ENCODE data around the gene CAPZA1.
"Not testable (repeated sequence)": the region's sequence is repeated elsewhere in the genome, so short reads cannot be mapped to it uniquely, and the experiment has no call there.

CAPZA1 gene

DNA sequence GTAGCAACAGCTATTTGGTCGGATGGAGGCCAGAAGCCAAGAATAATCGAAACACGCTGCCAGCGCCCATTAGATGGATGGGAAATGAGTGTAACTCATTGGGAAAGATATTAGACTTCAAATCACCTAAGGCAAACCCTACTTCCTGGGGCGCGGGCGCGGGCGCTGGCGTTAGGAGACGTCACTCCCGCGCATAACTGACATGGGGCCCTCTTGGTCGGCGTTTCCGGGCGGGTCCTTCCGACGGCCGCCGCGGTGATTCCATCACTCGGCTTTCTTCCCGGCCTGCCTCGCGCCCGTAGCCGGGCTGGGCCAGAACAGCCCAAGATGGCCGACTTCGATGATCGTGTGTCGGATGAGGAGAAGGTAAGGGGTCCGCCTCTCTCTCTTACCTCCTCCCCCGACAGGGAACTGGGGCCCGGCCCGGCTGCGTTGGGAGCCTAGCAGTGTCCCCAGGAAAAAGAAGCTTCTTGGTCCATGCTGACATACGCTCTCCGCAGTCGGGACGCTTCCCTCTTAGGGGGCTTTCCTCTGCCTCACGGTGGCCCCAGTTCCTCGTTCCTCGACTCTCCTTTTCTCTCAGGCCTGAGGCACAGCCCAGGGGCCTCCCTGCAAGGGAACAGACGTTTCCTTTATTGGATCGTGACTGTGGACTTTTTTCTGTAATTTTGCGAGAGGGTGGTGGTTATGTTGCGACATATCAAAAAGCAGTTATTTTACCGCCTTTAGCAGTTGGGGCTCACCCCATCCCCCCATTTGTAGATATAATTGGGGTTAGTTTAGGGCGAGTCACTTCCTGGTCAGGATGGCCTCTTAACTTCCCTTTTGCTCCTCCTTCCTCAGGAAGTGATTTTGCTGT, at the start of gene CAPZA1:
CAPZA1 (plus strand) TSS at position 315 of the 859 bp plus-strand sequence; CDS start at position 328, 13 bp downstream.
- DNase-seq (ENCODE audit: low read depth): peak; percentile 77

DNA sequence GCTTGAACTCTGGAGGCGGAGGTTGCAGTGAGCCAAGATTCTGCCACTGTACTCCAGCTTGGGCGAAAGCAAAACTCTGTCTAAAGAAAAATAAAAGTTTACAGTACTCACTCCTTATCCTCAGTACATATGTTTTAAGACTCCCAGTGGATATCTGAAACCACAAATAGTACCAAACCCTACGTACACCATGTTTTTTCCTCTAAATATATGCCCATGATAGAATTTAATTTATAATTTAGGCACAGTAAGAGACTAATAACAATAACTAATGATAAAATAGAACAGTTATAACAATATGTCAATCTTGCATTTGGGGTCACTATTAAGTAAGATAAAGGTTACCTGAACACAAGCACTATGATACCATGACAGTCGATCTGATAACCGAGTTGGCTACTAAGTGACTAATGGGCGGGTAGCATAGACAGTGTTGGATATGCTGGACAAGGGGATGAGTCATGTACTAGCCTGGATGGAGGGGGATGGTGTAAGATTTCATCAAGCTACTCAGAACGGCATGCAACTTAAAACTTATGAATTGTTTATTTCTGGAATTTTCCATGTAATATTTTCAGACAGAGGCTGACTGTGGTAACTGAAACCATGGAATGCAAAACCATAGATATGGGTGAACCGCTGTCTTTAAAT, 44.4 kb upstream of the CAPZA1 start:
- DNase-seq (ENCODE audit: low read depth): no peak

DNA sequence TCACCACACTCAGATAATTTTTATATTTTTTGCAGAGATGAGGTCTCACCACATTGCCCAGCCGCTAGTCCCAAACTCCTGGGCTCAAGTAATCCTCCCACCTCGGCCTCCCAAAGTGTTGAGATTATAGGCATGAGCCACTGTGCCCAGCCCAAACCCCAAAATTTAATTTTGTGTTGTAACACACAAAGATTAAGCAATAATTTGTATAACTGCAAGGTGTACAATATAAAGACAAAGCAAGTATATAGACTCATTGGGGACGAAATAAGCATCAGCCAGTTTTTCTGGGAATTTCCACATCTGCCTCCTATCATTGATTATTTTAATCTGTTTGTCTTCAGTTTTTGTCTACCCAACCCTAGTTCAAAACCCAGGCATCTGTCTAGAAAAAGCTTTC, 43.4 kb upstream of the CAPZA1 start:
- DNase-seq (ENCODE audit: low read depth): no peak

DNA sequence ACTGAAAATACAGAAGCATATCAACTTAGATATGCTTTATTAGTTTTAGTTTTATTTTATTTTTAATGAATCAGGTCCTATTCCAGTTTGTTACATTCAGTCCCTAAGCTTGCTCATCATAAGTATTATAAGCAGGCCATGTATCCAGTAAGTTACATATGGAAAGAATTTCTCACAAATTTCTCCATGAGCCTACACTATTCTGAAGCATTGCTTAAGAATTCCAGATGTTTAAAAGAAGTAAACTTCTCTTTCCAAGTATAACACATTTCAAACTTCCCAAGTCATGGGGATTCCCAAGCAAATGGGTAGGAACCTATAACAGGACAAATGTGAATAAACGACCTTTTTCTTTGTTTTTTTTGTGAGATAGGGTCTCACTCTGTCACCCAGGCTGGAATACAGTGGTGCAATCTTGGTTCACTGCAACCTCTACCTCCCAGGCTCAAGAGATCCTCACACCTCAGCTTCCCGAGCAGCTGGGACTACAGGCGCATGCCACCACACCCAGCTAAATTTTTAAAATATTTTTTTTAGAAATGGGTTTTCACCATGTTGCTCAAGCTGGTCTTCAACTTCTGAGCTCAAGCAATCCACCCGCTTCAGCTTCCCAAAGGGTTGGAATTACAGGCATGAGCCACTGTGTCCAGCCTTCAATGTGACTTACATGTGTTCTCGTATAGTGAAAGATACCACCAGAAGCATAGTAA, 39.7 kb upstream of the CAPZA1 start:
- no peak for DNase-seq (ENCODE audit: low read depth)

DNA sequence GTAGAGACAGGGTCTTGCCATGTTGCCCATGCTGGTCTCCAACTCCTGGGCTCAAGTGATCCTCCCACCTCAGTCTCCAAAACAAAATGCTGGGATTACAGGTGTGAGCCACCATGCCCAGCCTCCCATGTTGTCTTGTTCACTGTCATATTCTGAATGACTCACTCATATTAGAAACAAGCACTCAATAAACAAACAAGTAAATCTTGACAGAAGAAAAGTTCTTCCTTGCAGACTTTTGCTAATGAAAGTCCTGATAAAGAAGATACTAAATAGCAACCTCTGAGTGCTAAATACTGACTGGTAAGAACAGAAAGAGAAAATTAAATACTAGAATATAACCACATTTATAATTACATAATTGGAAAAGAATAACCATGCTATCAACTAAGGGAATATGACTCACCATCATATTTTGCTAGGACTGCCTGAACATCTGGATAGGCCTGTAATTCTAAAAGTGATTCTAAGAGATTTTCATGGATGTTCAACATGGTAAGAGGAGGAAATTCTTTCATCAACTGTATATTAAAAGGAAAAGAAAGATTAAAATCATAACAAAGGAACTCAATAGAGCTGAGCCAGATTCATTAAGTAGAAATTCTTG, 37.9 kb upstream of the CAPZA1 start:
- DNase-seq (ENCODE audit: low read depth): no peak

DNA sequence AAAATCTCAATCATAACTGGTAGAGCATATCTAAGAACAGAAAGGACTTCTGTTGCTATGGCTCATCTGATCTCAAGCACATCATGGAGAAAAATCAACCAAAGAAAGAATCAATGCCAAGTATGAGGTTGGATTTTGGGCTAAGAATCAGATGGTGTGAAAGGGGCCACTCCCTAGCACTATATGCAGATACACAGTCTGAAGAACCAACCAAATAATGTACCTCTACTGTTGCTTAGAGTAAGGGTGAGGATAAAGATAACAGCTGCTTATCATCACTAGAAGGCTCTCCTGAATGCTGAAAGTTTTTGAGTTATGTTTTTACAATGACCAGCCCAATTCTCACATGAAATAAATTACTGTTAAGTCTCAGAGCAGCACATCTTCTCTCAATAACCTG, 36.3 kb upstream of the CAPZA1 start:
- DNase-seq (ENCODE audit: low read depth): no peak

DNA sequence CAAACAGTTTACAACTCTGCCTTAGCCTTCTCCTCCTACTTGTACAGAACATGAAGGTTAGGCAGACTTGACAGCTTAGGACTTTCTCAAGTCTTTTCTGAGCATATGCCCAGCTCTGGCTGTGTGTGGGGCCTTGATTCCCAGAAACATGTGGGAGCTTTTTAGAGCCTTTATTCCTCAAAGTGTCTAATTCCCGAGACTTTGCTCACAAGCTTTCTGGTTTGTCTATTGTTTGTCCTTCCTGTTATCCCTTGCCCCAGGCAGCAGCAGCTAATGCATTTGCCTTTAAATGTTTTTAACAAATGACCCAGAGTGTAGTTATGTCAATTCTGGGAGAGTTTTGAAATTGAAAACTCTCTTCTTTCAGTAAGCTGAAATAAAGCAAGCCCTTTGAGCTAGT, 29.9 kb upstream of the CAPZA1 start:
- no peak for DNase-seq (ENCODE audit: low read depth)

DNA sequence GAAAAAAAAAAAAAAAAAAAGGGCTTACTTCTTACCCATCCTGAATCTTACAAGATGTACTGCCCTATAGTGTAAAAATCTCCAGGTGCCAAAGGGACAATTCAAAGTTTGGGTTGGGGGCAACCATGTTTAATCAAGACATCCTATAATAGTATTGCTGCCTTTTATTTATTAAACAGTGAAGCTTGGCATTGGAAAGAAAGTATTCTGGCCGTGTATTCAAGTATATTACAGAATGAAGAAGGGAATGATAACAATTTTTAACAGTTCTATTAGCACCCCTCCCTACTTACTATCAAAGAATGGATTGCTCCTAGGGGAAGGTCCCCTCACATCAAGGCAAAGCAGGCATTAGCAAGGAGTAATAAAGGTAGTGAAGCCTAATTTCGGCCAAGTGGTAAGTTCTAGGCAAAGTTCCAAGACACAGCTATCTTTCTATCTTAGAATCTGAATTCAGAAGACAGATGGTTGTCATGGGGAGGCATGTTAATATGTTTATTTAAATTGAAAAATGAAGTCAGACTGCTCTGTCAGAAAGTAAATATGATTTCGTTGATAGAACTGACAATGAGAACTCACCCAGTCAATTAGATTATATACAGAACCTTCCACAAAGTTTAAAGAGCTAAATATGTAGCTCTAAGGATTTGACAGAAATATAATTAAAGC, 25.3 kb upstream of the CAPZA1 start:
- no peak for DNase-seq (ENCODE audit: low read depth)

DNA sequence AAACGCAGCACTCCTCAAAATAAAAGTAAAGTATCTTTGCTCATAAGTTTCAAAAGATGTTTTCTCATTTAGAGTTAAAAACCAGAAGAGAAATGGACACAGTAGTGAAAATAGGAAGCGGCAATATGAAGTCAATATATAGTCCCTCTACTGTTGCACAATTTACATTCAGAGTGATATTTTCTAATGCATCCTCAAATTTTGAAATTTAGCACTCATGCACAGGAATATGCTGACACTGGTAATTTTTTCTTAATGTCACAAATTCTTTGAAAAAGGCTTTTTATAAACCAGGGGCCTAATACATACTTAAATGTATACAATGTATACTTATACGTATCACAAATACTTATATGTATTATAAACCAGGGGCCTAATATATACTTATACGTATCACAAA, 20.2 kb upstream of the CAPZA1 start:
- no peak for DNase-seq (ENCODE audit: low read depth)

DNA sequence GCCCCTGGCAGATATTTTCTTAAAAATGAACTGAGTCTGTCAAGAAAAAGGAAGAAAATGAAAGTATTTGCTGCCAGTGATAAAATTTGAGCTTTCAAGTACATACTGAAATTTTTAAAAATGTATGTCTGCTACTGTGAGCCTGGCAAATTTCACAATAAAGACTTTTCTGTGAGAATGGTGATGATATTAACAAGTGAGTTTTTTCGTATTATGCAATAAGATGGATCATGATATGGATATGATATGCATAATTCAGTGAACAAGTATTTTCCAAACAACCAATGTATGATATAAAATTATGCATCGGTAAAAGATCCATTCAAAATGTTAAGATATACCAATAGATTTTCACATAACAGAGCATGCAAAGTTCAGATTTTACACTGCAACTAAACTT, 16.6 kb upstream of the CAPZA1 start:
- no peak for DNase-seq (ENCODE audit: low read depth)

DNA sequence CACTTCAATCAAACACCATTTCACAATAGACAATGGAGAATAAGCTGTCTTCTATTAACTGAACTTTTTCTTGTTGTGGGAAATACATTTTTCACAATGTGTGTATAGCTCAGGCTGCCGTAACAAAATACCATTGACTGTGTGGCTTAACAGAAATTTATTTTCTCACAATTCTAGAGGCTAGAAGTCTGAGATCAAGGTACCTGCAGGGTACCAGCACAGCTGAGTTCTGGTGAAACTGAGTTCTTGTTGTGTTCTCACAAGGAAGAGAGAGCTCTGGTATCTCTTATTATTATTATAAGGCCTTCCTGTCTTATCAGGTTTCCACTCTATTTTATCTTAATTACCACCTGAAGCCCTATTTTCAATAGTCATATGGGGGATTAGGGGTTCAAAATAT, 16.1 kb upstream of the CAPZA1 start:
- no peak for DNase-seq (ENCODE audit: low read depth)

DNA sequence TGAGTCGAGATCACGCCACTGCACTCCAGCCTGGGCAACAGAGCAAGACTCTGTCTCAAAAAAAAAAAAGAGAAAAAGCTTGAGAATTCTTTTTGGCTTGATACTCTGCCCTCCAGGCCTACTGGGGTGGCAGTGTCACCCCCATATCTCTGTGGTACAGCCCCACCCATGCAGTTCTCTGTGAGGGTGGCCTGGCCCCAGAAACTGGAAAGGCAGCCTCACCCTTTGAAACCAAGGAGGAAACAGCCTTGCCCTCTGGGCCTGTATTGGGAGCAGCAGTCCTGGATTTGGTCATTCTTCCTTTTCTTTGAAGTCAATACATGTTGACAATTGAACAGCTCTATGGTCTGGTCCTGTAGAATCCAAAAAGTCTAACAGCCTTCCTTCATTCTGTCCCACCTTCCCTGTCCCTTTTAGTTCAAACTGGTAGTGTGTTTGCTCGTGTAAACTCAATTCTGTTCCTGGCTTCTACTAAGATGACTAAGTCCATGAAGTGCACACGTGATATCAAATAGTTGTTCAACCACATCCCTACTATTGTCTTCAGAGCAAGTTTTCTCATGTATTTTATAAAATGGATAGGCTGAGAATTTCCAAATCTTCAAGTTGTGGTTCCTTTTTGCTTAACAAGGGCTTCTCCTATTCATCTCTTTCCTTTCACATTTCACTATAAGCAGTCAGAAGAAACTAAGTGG, 13.9 kb upstream of the CAPZA1 start:
- no peak for DNase-seq (ENCODE audit: low read depth)

DNA sequence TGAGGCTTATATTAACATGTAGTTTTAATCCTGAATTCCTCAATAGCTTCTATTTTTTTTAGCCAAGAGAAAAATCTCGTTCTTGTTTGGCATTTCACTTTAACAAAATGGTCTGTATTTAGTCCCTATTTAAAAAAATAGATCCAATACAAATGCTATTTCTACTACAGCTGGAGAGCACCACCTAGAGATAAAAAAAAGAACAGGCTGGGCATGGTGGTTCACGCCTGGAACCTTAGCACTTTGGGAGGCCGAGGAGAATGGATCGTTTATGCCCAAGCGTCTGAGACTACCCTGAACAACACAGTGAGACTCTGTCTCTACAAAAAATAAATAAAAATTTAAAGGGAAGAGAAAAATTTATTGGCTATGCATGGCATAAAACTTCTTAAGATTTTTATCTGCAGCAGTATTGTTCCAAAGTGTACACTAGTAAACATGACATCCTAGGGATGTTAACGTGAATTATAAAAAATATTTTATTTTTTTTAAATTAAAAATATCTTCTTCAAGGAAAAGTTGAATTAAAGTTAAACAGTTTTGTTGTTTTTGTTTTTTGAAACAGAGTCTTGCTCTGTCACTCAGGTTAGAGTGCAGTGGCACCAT, 5.1 kb upstream of the CAPZA1 start:
- no peak for DNase-seq (ENCODE audit: low read depth)

DNA sequence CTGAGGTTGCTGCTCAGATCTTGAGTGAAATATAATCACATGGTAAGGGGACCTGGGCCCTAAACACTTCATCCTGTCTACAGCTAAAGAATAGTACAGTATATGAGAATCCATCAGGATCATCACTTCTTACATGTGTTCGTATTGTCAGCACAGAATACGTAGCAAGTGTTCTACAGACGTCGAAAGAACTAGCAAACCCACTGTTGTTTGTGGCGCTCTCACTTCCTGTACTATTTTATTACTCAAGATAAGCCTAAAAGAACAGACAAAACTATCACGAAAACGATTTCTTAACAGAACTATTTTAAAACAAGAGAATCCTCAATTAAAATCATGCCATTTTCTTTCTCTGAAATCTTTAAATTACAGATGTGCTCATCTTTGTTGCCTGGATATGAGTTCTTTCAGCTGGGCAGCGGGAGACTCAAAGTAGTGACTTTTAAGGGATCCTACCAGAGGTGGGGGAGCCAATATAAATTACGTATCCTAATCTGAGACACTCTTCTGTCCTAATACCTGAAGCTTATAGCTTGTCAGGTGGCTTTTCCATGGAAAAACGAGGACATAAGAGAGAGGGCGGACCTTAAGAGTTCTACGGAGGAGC, 1.4 kb upstream of the CAPZA1 start:
- DNase-seq (ENCODE audit: low read depth): no peak

DNA sequence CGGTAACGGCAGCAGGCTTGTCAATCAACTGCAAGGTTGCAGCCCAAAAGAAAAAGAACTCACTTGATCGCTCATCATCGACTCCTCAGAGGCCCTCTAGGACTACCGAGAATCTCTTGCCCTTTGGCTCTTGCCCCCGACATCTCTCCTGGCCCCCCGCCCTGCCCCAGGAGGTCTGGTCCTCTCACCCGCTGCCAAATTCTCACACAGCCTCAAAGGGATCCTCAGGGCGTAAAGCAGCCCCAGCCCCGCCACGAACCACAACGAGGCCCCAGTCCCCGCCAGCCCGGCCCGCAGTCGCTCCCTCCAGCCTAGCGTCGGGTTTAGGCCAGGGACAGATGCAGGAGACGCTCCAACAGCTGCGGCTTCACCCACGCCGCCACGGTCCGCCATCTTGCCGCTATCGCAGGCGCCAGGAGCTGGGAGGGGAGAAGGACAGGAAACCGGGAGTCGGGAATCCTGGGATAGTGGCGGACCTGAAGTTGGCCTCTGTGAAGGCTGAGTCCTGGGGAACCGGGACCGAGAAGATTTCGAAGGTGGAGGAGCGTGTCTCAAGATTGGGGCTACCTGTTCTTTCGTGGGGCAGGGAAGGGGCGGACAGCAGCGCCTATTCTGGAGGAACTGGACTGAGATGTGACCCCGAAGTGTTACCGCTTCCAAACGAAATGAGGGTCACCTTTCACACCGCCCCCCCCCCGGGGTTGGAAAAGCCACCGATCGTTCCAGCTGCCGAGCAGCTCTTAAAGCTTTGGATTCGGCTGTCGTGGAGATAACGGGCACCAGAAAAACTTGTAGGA, 713 bp upstream of the CAPZA1 start, which contains the start of gene ST7L:
ST7L (minus strand) TSS at position 421 of the 797 bp plus-strand sequence; CDS start at position 393, 28 bp downstream.
- no peak for DNase-seq (ENCODE audit: low read depth)

DNA sequence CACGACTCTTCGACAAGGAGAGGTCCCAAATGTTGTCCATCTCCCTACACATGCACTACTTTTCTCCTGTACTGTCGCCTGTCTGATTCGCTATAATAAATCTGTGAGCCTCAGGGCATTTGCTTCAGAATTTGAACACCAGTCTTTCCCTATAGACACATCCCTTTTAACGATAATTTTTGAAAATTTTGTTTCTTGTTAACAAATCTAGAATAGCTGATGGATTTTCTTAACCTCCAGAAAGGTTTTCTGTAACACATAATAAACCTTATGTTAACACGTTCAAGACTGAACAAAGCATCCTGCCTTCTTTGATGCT, 704 bp downstream of the CAPZA1 start:
- no peak for DNase-seq (ENCODE audit: low read depth)

DNA sequence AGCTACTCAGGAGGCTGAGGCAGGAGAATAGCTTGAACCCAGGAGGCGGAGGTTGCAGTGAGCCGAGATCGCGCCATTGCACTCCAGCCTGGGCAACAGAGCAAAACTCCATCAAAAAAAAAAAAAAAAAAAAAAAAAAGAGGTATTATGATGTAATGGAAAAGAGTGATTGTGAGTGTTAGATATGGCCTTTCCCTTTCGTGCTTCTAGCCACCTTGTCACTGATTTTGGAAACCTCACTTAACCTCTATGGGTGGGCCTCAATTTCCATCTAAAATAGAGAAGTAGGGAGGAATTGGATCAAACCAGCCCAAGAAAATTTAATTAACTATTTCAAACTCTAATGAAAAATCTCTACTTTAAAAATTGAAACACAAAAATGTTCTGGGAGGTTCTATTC, 4.9 kb downstream of the CAPZA1 start:
- DNase-seq (ENCODE audit: low read depth): not testable (repeated sequence)

DNA sequence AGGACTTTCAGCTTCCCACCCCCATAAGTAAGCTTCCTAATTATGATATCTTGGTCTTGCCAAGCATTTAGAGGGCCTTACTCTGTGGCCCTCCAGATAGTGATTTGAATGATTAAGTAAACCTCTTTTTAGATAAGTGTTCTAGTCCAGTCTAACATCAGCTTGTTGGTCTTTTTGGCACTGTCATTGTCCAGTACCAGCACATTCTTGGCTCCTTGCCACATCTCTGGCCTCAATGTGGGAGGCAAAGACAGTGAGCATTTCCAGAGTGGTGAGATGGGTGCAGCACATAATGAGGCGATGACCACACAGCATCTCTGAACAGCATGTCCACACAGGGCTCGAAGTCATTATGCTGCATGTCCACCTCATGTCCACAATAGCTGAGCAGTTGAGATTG, 6.1 kb downstream of the CAPZA1 start:
- no peak for DNase-seq (ENCODE audit: low read depth)

DNA sequence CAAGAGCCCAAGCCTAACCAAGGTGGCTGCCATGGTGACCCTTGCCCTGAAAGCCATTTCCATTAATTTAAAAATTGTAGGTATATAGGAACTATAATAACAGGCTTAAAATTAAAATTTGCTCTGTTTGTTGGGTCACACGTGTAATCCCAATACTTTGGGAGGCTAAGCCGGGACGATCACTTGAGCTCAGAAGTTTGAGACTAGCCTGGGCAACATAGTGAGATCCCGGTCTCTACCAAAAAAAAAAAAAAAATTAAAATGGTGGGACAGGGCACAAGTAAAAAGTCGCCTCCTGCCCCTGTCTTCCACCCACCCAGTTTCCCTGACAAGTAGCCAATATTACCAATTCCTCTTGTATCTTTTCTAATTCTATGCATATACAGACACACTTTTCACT, 6.6 kb downstream of the CAPZA1 start:
- no peak for DNase-seq (ENCODE audit: low read depth)

DNA sequence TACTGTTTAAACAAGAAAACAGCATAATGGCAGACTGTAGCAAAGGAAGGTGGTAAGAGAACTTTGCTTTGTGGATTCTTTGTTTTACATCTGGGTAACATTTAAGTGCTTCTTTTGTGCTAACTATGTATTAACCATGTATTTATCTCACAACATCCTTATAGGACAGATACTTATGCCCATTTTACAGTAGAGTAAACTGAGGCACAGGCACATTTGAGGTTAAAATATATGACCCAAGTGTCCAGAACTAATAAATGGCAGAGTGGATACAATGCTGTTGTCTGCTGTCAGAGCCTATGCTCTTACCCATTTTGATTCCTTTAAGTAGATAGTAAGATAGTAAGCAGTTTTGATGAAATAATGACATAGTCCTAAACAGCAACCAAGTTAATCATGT, 7.3 kb downstream of the CAPZA1 start:
- DNase-seq (ENCODE audit: low read depth): no peak
